MG63 (cell line): ENCODE data around the gene DUSP5. TPM values are rescaled to one million over a fixed set of nuclear protein-coding genes. Genes with fewer than 3 reads are reported as not detected.
A peak's percentile ranks its signal among the peaks of the same experiment; 100 is the strongest.

Experiments used
- DNase-seq: peaks from one replicate; pipeline ENCODE4 v3.0.0-alpha.2; 2020
- H3K27me3 ChIP-seq: fragments of 250-450 bp; sonication (Bioruptor Pico); 2 replicates; pipeline ENCODE4 v1.5.1; 2020; ENCODE audit warnings: mild to moderate bottlenecking, moderate library complexity
- H3K36me3 ChIP-seq: fragments of 250-450 bp; sonication (Bioruptor Pico); 2 replicates; pipeline ENCODE4 v1.5.1; 2020; ENCODE audit warnings: mild to moderate bottlenecking, moderate library complexity
- H3K4me3 ChIP-seq: fragments of 250-450 bp; sonication (Bioruptor Pico); 2 replicates; pipeline ENCODE4 v1.5.1; 2020; ENCODE audit warnings: mild to moderate bottlenecking, moderate library complexity
- H3K9me3 ChIP-seq: fragments of 250-450 bp; sonication (Bioruptor Pico); 2 replicates; pipeline ENCODE4 v1.5.1; 2020; ENCODE audit warnings: mild to moderate bottlenecking, moderate library complexity
- total RNA-seq: library from RNA; depleted of rRNA; stranded (reverse); fragments of >200 nt; shearing (Covaris generic); gene quantifications from 2 replicates; pipeline ENCODE4 v1.2.3, GENCODE V29; 2014; ENCODE audit warnings: low replicate concordance

Gene DUSP5
- total RNA-seq, 1 experiment from 2014 or later, result 0.59 TPM

GRCh38 chr10:110506448-110506847, 8.7 kb downstream of the DUSP5 start:
- DNase-seq, result no peak
- no peaks in the 10 kb centered on the region for H3K27me3 ChIP-seq
- peaks cover 39% of the 10 kb centered on the region for H3K36me3 ChIP-seq
- no peaks in the 10 kb centered on the region for H3K9me3 ChIP-seq
- H3K4me3 ChIP-seq, result no peak overlapping the region

- Histone ChIP-seq H3K36me3 (peaks cover 46% of the 10 kb centered on the region), H3K4me3 (no peak overlapping the region), H3K9me3 (no peaks in the 10 kb centered on the region), H3K27me3 (no peaks in the 10 kb centered on the region)
- no peak for DNase-seq
These were observed 9.6 kb downstream of the DUSP5 start for GRCh38 chr10:110507346-110507745.

GRCh38 chr10:110508159-110508788, 10.6 kb downstream of the DUSP5 start:
- DNase-seq, result no peak
- peaks cover 46% of the 10 kb centered on the region for H3K36me3 ChIP-seq
- H3K4me3 ChIP-seq, result no peak overlapping the region
- no peaks in the 10 kb centered on the region for H3K9me3 ChIP-seq
- H3K27me3 ChIP-seq, result no peaks in the 10 kb centered on the region

- peaks cover 46% of the 10 kb centered on the region for H3K36me3 ChIP-seq
- H3K9me3 ChIP-seq, result no peaks in the 10 kb centered on the region
- H3K27me3 ChIP-seq, result no peaks in the 10 kb centered on the region
- no peak for DNase-seq
- H3K4me3 ChIP-seq, result no peak overlapping the region
These were observed 11.3 kb downstream of the DUSP5 start for GRCh38 chr10:110508806-110509544.

GRCh38 chr10:110509560-110509959, 11.9 kb downstream of the DUSP5 start:
- H3K36me3 ChIP-seq, result peaks cover 46% of the 10 kb centered on the region
- no peaks in the 10 kb centered on the region for H3K27me3 ChIP-seq
- H3K9me3 ChIP-seq, result no peaks in the 10 kb centered on the region
- H3K4me3 ChIP-seq, result no peak overlapping the region
- no peak for DNase-seq

GRCh38 chr10:110510086-110510485, 12.4 kb downstream of the DUSP5 start:
- Histone ChIP-seq H3K27me3 (no peaks in the 10 kb centered on the region), H3K36me3 (peaks cover 46% of the 10 kb centered on the region), H3K4me3 (no peak overlapping the region), H3K9me3 (no peaks in the 10 kb centered on the region)
- DNase-seq, result no peak

GRCh38 chr10:110510730-110511129, 13.0 kb downstream of the DUSP5 start:
- no peak for DNase-seq
- Histone ChIP-seq H3K9me3 (no peaks in the 10 kb centered on the region), H3K4me3 (no peak overlapping the region), H3K36me3 (peaks cover 43% of the 10 kb centered on the region), H3K27me3 (no peaks in the 10 kb centered on the region)

- H3K27me3 ChIP-seq, result no peaks in the 10 kb centered on the region
- no peaks in the 10 kb centered on the region for H3K9me3 ChIP-seq
- no peak overlapping the region for H3K4me3 ChIP-seq
- peak; percentile 56 for DNase-seq
- H3K36me3 ChIP-seq, result peaks cover 38% of the 10 kb centered on the region
These were observed 14.2 kb downstream of the DUSP5 start for GRCh38 chr10:110511734-110512449.

GRCh38 chr10:110512461-110513187, 14.9 kb downstream of the DUSP5 start:
- Histone ChIP-seq H3K9me3 (no peaks in the 10 kb centered on the region), H3K36me3 (peaks cover 31% of the 10 kb centered on the region)

GRCh38 chr10:110513949-110514348, 16.2 kb downstream of the DUSP5 start:
- no peaks in the 10 kb centered on the region for H3K27me3 ChIP-seq
- DNase-seq, result no peak

More at GRCh38 chr10:110512461-110513187, 14.9 kb downstream of the DUSP5 start:
- peak; percentile 85 for DNase-seq
- Histone ChIP-seq H3K27me3 (no peaks in the 10 kb centered on the region), H3K4me3 (no peak overlapping the region)

GRCh38 chr10:110514848-110515247, 17.1 kb downstream of the DUSP5 start:
- Histone ChIP-seq H3K36me3 (peaks cover 21% of the 10 kb centered on the region), H3K9me3 (no peaks in the 10 kb centered on the region), H3K4me3 (no peak overlapping the region), H3K27me3 (no peaks in the 10 kb centered on the region)
- no peak for DNase-seq

More at GRCh38 chr10:110513949-110514348, 16.2 kb downstream of the DUSP5 start:
- H3K9me3 ChIP-seq, result no peaks in the 10 kb centered on the region
- H3K36me3 ChIP-seq, result peaks cover 26% of the 10 kb centered on the region
- no peak overlapping the region for H3K4me3 ChIP-seq

- peaks cover 4% of the 10 kb centered on the region for H3K36me3 ChIP-seq
- no peak for DNase-seq
- H3K27me3 ChIP-seq, result no peaks in the 10 kb centered on the region
- no peak overlapping the region for H3K4me3 ChIP-seq
- no peaks in the 10 kb centered on the region for H3K9me3 ChIP-seq
These were observed 19.2 kb downstream of the DUSP5 start for GRCh38 chr10:110516815-110517492.

- H3K36me3 ChIP-seq, result no peaks in the 10 kb centered on the region
- no peaks in the 10 kb centered on the region for H3K27me3 ChIP-seq
- DNase-seq, result no peak
- H3K9me3 ChIP-seq, result no peaks in the 10 kb centered on the region
- H3K4me3 ChIP-seq, result no peak overlapping the region
These were observed 24.8 kb downstream of the DUSP5 start for GRCh38 chr10:110522365-110522988.

GRCh38 chr10:110523736-110524135, 26.0 kb downstream of the DUSP5 start:
- H3K9me3 ChIP-seq, result no peaks in the 10 kb centered on the region

GRCh38 chr10:110524179-110524858, 26.6 kb downstream of the DUSP5 start:
- H3K9me3 ChIP-seq, result no peaks in the 10 kb centered on the region
- H3K36me3 ChIP-seq, result no peaks in the 10 kb centered on the region
- DNase-seq, result no peak
- no peak overlapping the region for H3K4me3 ChIP-seq
- no peaks in the 10 kb centered on the region for H3K27me3 ChIP-seq

More at GRCh38 chr10:110523736-110524135, 26.0 kb downstream of the DUSP5 start:
- no peak overlapping the region for H3K4me3 ChIP-seq
- H3K27me3 ChIP-seq, result no peaks in the 10 kb centered on the region
- H3K36me3 ChIP-seq, result no peaks in the 10 kb centered on the region
- no peak for DNase-seq
